Rectal smooth muscle tissue (tissue), 1 donor: ENCODE data around the gene GPC1.

Experiments
- H3K27ac ChIP-seq: one replicate; pipeline ENCODE4 v1.7.0; 2013; ENCODE audit warnings: low read depth, low read length, inconsistent platforms
- H3K27me3 ChIP-seq: one replicate; pipeline ENCODE4 v1.7.0; 2013; ENCODE audit warnings: low read length; ENCODE audit not compliant: control insufficient read depth, insufficient read depth
- H3K36me3 ChIP-seq: one replicate; pipeline ENCODE4 v1.7.0; 2013; ENCODE audit warnings: low read length; ENCODE audit not compliant: control insufficient read depth, insufficient read depth
- H3K4me1 ChIP-seq: one replicate; pipeline ENCODE4 v1.7.0; 2013; ENCODE audit warnings: low read length; ENCODE audit not compliant: control insufficient read depth, insufficient read depth
- H3K4me3 ChIP-seq: one replicate; pipeline ENCODE4 v1.7.0; 2013; ENCODE audit warnings: low read length
- H3K9ac ChIP-seq: one replicate; pipeline ENCODE4 v1.7.0; 2013; ENCODE audit warnings: low read length

Gene GPC1

GRCh38 chr2:240392948-240393830 lies 42.3 kb upstream of the GPC1 start:
- H3K4me1 ChIP-seq = no peaks in the 10 kb centered on the region
- no peak overlapping the region for H3K27ac ChIP-seq
- H3K27me3 ChIP-seq = no peaks in the 10 kb centered on the region

GRCh38 chr2:240393831-240394410 lies 41.5 kb upstream of the GPC1 start:
- no peaks in the 10 kb centered on the region for H3K4me1 ChIP-seq
- H3K27ac ChIP-seq = no peak overlapping the region
- no peaks in the 10 kb centered on the region for H3K27me3 ChIP-seq
- no peak overlapping the region for H3K9ac ChIP-seq
- H3K36me3 ChIP-seq = no peaks in the 10 kb centered on the region
- no peak overlapping the region for H3K4me3 ChIP-seq

More at GRCh38 chr2:240392948-240393830, 42.3 kb upstream of the GPC1 start:
- Histone ChIP-seq H3K36me3 (no peaks in the 10 kb centered on the region), H3K9ac (no peak overlapping the region), H3K4me3 (no peak overlapping the region)

GRCh38 chr2:240394549-240394948 lies 40.9 kb upstream of the GPC1 start:
- H3K36me3 ChIP-seq = no peaks in the 10 kb centered on the region
- H3K4me3 ChIP-seq = no peak overlapping the region
- H3K27me3 ChIP-seq = no peaks in the 10 kb centered on the region
- H3K4me1 ChIP-seq = no peaks in the 10 kb centered on the region
- H3K9ac ChIP-seq = no peak overlapping the region
- no peak overlapping the region for H3K27ac ChIP-seq

GRCh38 chr2:240395448-240395847 lies 40.0 kb upstream of the GPC1 start:
- Histone ChIP-seq H3K27me3 (no peaks in the 10 kb centered on the region), H3K27ac (no peak overlapping the region), H3K4me3 (no peak overlapping the region)

GRCh38 chr2:240395896-240396622 lies 39.4 kb upstream of the GPC1 start:
- Histone ChIP-seq H3K27ac (no peak overlapping the region), H3K9ac (no peak overlapping the region), H3K27me3 (no peaks in the 10 kb centered on the region), H3K36me3 (no peaks in the 10 kb centered on the region), H3K4me1 (no peaks in the 10 kb centered on the region), H3K4me3 (no peak overlapping the region)

More at GRCh38 chr2:240395448-240395847, 40.0 kb upstream of the GPC1 start:
- no peaks in the 10 kb centered on the region for H3K36me3 ChIP-seq
- H3K9ac ChIP-seq = no peak overlapping the region
- no peaks in the 10 kb centered on the region for H3K4me1 ChIP-seq

- no peaks in the 10 kb centered on the region for H3K4me1 ChIP-seq
- H3K27me3 ChIP-seq = no peaks in the 10 kb centered on the region
- H3K9ac ChIP-seq = no peak overlapping the region
- no peak overlapping the region for H3K27ac ChIP-seq
- no peak overlapping the region for H3K4me3 ChIP-seq
- no peaks in the 10 kb centered on the region for H3K36me3 ChIP-seq
Measured at GRCh38 chr2:240396623-240397541, 38.6 kb upstream of the GPC1 start.

GRCh38 chr2:240397542-240397916 lies 37.9 kb upstream of the GPC1 start:
- H3K4me1 ChIP-seq = no peaks in the 10 kb centered on the region
- no peak overlapping the region for H3K9ac ChIP-seq
- H3K27me3 ChIP-seq = no peaks in the 10 kb centered on the region
- no peak overlapping the region for H3K27ac ChIP-seq
- no peak overlapping the region for H3K4me3 ChIP-seq
- H3K36me3 ChIP-seq = no peaks in the 10 kb centered on the region

- Histone ChIP-seq H3K27me3 (no peaks in the 10 kb centered on the region), H3K9ac (no peak overlapping the region), H3K4me1 (no peaks in the 10 kb centered on the region), H3K27ac (no peak overlapping the region), H3K36me3 (no peaks in the 10 kb centered on the region), H3K4me3 (no peak overlapping the region)
Measured at GRCh38 chr2:240397924-240398645, 37.4 kb upstream of the GPC1 start.

- no peak overlapping the region for H3K27ac ChIP-seq
- no peaks in the 10 kb centered on the region for H3K27me3 ChIP-seq
Measured at GRCh38 chr2:240398661-240399267, 36.7 kb upstream of the GPC1 start.

GRCh38 chr2:240399419-240400324 lies 35.8 kb upstream of the GPC1 start:
- H3K27ac ChIP-seq = no peak overlapping the region
- H3K4me1 ChIP-seq = no peaks in the 10 kb centered on the region
- H3K27me3 ChIP-seq = no peaks in the 10 kb centered on the region
- H3K4me3 ChIP-seq = no peak overlapping the region
- H3K9ac ChIP-seq = no peak overlapping the region
- no peaks in the 10 kb centered on the region for H3K36me3 ChIP-seq

More at GRCh38 chr2:240398661-240399267, 36.7 kb upstream of the GPC1 start:
- no peaks in the 10 kb centered on the region for H3K36me3 ChIP-seq
- no peak overlapping the region for H3K9ac ChIP-seq
- no peak overlapping the region for H3K4me3 ChIP-seq
- no peaks in the 10 kb centered on the region for H3K4me1 ChIP-seq
